Esophagus squamous epithelium (tissue), 5 donors: ENCODE data around the gene SIX3. TPM values are rescaled to one million over a fixed set of nuclear protein-coding genes. Genes with fewer than 3 reads are reported as not detected.
A peak's percentile ranks its signal among the peaks of the same experiment; 100 is the strongest.

Experiments used
- DNase-seq: peaks from one replicate; lab custom pipeline; 2025; lab: John Stamatoyannopoulos, UW
- H3K27ac ChIP-seq, 4 donors: fragments of 200-600 bp; sonication (generic); one replicate each; pipeline ENCODE4 v1.5.1; 2016 to 2019; ENCODE audit warnings: mild to moderate bottlenecking in 1 of 4
- H3K27me3 ChIP-seq, 4 donors: fragments of 200-600 bp; sonication (generic); 1 replicate in 3 of 4; 2 replicates in 1 of 4; pipeline versions ENCODE4 v1.5.1 to v1.6.0; 2017 to 2021; ENCODE audit warnings: antibody characterized with exemption in 1 of 4
- H3K36me3 ChIP-seq, 3 donors: fragments of 200-600 bp; sonication (generic); one replicate each; pipeline ENCODE4 v1.5.1; 2016 to 2019
- H3K4me1 ChIP-seq, 3 donors: fragments of 200-600 bp; sonication (generic); one replicate each; pipeline ENCODE4 v1.5.1; 2017 to 2019
- H3K4me3 ChIP-seq, 4 donors: fragments of 200-600 bp; sonication (generic); 1 replicate in 3 of 4; 2 replicates in 1 of 4; pipeline ENCODE4 v1.5.1; 2016 to 2019; ENCODE audit warnings: mild to moderate bottlenecking in 2 of 4, moderate library complexity in 1 of 4
- H3K9me3 ChIP-seq, 3 donors: fragments of 200-600 bp; sonication (generic); one replicate each; pipeline ENCODE4 v1.5.1; 2016 to 2019
- CTCF ChIP-seq, 6 experiments: fragments of 450-650 bp in 4 of 6; fragments of 200-600 bp in 2 of 6; sonication (generic) in 2 of 6; IDR thresholded peaks; one replicate each; pipeline ENCODE4 v1.5.1; 2016 to 2019; ENCODE audit warnings: antibody characterized with exemption in 6 of 6, mild to moderate bottlenecking in 4 of 6, moderate library complexity in 4 of 6
- POLR2A ChIP-seq, 4 donors: fragments of 450-650 bp; IDR thresholded peaks; one replicate each; pipeline ENCODE4 v1.6.1; 2017; ENCODE audit warnings: antibody characterized with exemption in 4 of 4, mild to moderate bottlenecking in 4 of 4, moderate library complexity in 3 of 4
- WGBS, 2 donors: methylation state at CpG; one replicate each; pipeline ENCODE4 v1.1.5; 2018; 5-methylcytosine and 5-hydroxymethylcytosine counted together
- intact Hi-C: fragments of 100-400 bp; cut with DNase I; formaldehyde crosslinking; loops from one replicate; pipeline ENCODE4 v1.15.0; 2022
- total RNA-seq, 4 donors: library from RNA; depleted of rRNA; stranded (reverse); fragments of >200 nt; gene quantifications; one replicate each; pipeline ENCODE4 v1.1.0, GENCODE V29; 2016
- donor health status: DM: yes; HTN: yes; CAD: no.

Gene SIX3
- total RNA-seq, 4 donors from 2014 or later = not detected

- no peak for DNase-seq
- peak overlapping the region; percentile 1 to 57 (median 32) for H3K4me3 ChIP-seq
- no peaks in the 10 kb centered on the region for H3K9me3 ChIP-seq
- peaks cover 8 to 100% (median 14%) of the 10 kb centered on the region in 4 donors for H3K27me3 ChIP-seq
- peaks cover 28 to 63% (median 31%) of the 10 kb centered on the region in 3 donors for H3K4me1 ChIP-seq
- TF ChIP-seq POLR2A (IDR thresholded peaks at IDR 0.05) = no peak
- TF ChIP-seq CTCF (IDR thresholded peaks at IDR 0.05) = no peak
- H3K27ac ChIP-seq = no peak overlapping the region
- no peaks in the 10 kb centered on the region for H3K36me3 ChIP-seq
- intact Hi-C loops = loop anchor here (10.0 kb wide), 1 partner anchor 478 kb away; no protein-coding TSS in a partner anchor
- 9 to 23% methylated on average over 5 to 27 of the region's 39 CpGs for WGBS, 2 donors
Observed at GRCh38 chr2:44952806-44953498, 11.4 kb downstream of the SIX3 start.

DNA sequence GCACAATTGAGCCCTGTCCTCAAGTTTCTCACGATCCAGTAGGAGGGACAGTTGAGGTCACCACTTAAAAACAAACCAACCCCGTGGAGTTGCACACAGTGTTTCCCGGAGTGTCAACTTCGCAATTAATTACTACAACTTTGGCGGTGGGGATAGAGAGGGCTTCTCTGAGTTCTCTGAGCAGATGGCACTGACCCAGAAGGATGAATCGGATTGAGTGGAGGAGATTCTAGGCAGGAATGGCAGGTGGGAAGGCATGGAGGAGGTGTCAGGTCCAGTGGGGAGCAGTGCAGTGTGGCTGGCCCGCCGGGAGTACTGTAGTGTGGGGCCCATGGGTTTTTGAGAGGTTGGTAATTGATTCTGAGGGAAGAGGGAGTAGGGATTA is 12.0 kb downstream of the SIX3 start:
- H3K4me1 ChIP-seq = peaks cover 28 to 69% (median 31%) of the 10 kb centered on the region in 3 donors
- intact Hi-C loops = loop anchor here (10.0 kb wide), 1 partner anchor 479 kb away; no protein-coding TSS in a partner anchor
- TF ChIP-seq CTCF (IDR thresholded peaks at IDR 0.05) = no peak
- no peak for TF ChIP-seq POLR2A (IDR thresholded peaks at IDR 0.05)
- no peak for DNase-seq
- H3K9me3 ChIP-seq = no peaks in the 10 kb centered on the region
- peaks cover 8 to 100% (median 14%) of the 10 kb centered on the region in 4 donors for H3K27me3 ChIP-seq
- H3K4me3 ChIP-seq = no peak overlapping the region
- H3K27ac ChIP-seq = no peak overlapping the region
- 15 to 24% methylated on average over 7 to 8 of the region's 8 CpGs for WGBS, 2 donors
- H3K36me3 ChIP-seq = no peaks in the 10 kb centered on the region

GRCh38 chr2:44954447-44954888 is 13.0 kb downstream of the SIX3 start:
- no peak overlapping the region for H3K27ac ChIP-seq
- TF ChIP-seq POLR2A (IDR thresholded peaks at IDR 0.05) = no peak
- TF ChIP-seq CTCF (IDR thresholded peaks at IDR 0.05) = no peak
- H3K27me3 ChIP-seq = peaks cover 8 to 98% (median 12%) of the 10 kb centered on the region in 4 donors
- intact Hi-C loops = loop anchor here (10.0 kb wide), 1 partner anchor 480 kb away; no protein-coding TSS in a partner anchor
- no peaks in the 10 kb centered on the region for H3K36me3 ChIP-seq
- peaks cover 28 to 72% (median 29%) of the 10 kb centered on the region in 3 donors for H3K4me1 ChIP-seq
- H3K9me3 ChIP-seq = no peaks in the 10 kb centered on the region
- 17 to 30% methylated on average over 2 to 20 of the region's 25 CpGs for WGBS, 2 donors
- DNase-seq = no peak
- H3K4me3 ChIP-seq = peak overlapping the region in 1 of 4 donors; percentile 50

DNA sequence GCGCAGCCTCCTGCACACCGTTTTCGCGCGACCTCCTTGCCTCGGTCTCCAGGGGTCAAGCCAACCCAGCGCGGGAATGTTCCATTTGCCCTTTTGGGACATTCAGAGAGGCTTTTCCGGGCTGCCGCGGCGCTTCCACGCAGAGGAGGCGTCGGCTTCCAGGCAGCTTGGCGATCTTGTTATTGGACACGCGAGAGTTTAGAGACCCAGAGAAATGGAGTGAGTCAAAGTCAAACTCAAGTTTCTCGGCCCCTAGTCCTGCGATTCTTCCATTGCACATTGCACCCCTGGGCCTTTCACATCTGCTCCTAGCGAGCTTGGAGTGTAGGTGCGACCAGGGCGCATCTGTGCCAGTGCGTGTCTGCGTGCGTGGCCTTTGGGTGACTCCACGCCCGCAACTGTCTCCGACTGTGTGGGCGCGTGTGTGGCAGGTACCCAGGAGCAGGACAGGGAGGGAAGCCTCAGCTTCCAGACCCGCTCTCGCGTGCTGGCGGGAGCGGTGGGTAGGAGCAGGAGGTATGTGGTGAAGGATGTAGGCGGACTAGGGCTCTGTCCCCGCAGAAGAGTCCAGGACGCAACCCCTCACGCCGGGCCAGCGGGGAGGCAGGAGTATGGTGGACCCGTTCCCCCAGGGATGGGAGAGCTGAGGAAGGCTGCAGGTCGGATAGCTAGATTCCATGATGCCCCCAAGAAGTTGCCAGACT is 13.5 kb downstream of the SIX3 start:
- WGBS, 2 donors = 3 to 10% methylated on average over 14 to 24 of the region's 44 CpGs
- peaks cover 4 to 98% (median 10%) of the 10 kb centered on the region in 4 donors for H3K27me3 ChIP-seq
- TF ChIP-seq POLR2A (IDR thresholded peaks at IDR 0.05) = no peak
- TF ChIP-seq CTCF (IDR thresholded peaks at IDR 0.05) = no peak
- intact Hi-C loops = loop anchor here (10.0 kb wide), 1 partner anchor 480 kb away; no protein-coding TSS in a partner anchor
- DNase-seq = no peak
- peak overlapping the region in 1 of 4 donors; percentile 50 for H3K4me3 ChIP-seq
- H3K4me1 ChIP-seq = peaks cover 25 to 66% (median 25%) of the 10 kb centered on the region in 3 donors
- no peaks in the 10 kb centered on the region for H3K9me3 ChIP-seq
- H3K27ac ChIP-seq = no peak overlapping the region
- H3K36me3 ChIP-seq = no peaks in the 10 kb centered on the region
